Tibial nerve (tissue), 4 donors: ENCODE data around the gene INPP1. TPM values are rescaled to one million over a fixed set of nuclear protein-coding genes. Genes with fewer than 3 reads are reported as not detected.
"Not testable (repeated sequence)": the region's sequence is repeated elsewhere in the genome, so short reads cannot be mapped to it uniquely, and the experiment has no call there.

Experiments
- DNase-seq, 2 donors: peaks; one replicate each; pipeline ENCODE4 v3.0.0-alpha.2; 2019; ENCODE audit warnings: low spot score in 2 of 2
- H3K27ac ChIP-seq, 4 donors: fragments of 200-600 bp; sonication (generic) in 3 of 4; one replicate each; pipeline ENCODE4 v1.5.1; 2017 to 2019; ENCODE audit warnings: mild to moderate bottlenecking in 1 of 4
- H3K27me3 ChIP-seq, 2 donors: fragments of 200-600 bp; sonication (generic) in 1 of 2; one replicate each; pipeline versions ENCODE4 v1.5.1 to v1.6.0; 2017 to 2019
- H3K36me3 ChIP-seq, 3 donors: fragments of 200-600 bp; sonication (generic); one replicate each; pipeline ENCODE4 v1.5.1; 2018 to 2019
- H3K4me1 ChIP-seq, 4 donors: fragments of 200-600 bp; sonication (generic) in 3 of 4; one replicate each; pipeline ENCODE4 v1.5.1; 2017 to 2019
- H3K4me3 ChIP-seq, 4 donors: fragments of 200-600 bp; sonication (generic) in 3 of 4; one replicate each; pipeline ENCODE4 v1.5.1; 2017 to 2019; ENCODE audit warnings: mild to moderate bottlenecking in 1 of 4, moderate library complexity in 1 of 4
- H3K9me3 ChIP-seq, 4 donors: fragments of 200-600 bp; sonication (generic) in 3 of 4; one replicate each; pipeline ENCODE4 v1.5.1; 2017 to 2019
- EP300 ChIP-seq, 2 donors: sonication (generic); formaldehyde crosslinking; IDR thresholded peaks; one replicate each; pipeline ENCODE4 v1.6.1; 2017; ENCODE audit warnings: antibody characterized with exemption in 2 of 2, mild to moderate bottlenecking in 1 of 2
- POLR2A ChIP-seq, 2 donors: fragments of 450-650 bp; IDR thresholded peaks; one replicate each; pipeline ENCODE4 v1.6.1; 2017; ENCODE audit warnings: antibody characterized with exemption in 2 of 2, mild to moderate bottlenecking in 2 of 2, moderate library complexity in 2 of 2
- WGBS, 2 donors: methylation state at CpG; one replicate each; pipeline ENCODE4 v1.1.5; 2018; 5-methylcytosine and 5-hydroxymethylcytosine counted together
- total RNA-seq, 4 donors: library from RNA; depleted of rRNA; stranded (reverse); fragments of >200 nt; gene quantifications; one replicate each; pipeline ENCODE4 v1.1.0, GENCODE V29; 2016
- TF ChIP-seq, protein P1 (sequence below), 5 experiments: fragments of 200-600 bp in 3 of 5; fragments of 450-650 bp in 2 of 5; sonication (generic) in 3 of 5; IDR thresholded peaks; one replicate each; pipeline ENCODE4 v1.5.1; 2016 to 2019; ENCODE audit warnings: antibody characterized with exemption in 5 of 5, mild to moderate bottlenecking in 3 of 5, moderate library complexity in 2 of 5

Gene INPP1
- total RNA-seq, 4 donors from 2014 or later = 14.7 to 21.0 (median 15.8) TPM

- no peaks in the 10 kb centered on the region for H3K9me3 ChIP-seq
- no peak for TF ChIP-seq EP300 (IDR thresholded peaks at IDR 0.05)
- TF ChIP-seq, protein P1, sequence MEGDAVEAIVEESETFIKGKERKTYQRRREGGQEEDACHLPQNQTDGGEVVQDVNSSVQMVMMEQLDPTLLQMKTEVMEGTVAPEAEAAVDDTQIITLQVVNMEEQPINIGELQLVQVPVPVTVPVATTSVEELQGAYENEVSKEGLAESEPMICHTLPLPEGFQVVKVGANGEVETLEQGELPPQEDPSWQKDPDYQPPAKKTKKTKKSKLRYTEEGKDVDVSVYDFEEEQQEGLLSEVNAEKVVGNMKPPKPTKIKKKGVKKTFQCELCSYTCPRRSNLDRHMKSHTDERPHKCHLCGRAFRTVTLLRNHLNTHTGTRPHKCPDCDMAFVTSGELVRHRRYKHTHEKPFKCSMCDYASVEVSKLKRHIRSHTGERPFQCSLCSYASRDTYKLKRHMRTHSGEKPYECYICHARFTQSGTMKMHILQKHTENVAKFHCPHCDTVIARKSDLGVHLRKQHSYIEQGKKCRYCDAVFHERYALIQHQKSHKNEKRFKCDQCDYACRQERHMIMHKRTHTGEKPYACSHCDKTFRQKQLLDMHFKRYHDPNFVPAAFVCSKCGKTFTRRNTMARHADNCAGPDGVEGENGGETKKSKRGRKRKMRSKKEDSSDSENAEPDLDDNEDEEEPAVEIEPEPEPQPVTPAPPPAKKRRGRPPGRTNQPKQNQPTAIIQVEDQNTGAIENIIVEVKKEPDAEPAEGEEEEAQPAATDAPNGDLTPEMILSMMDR (IDR thresholded peaks at IDR 0.05) = no peak
- no peak for TF ChIP-seq POLR2A (IDR thresholded peaks at IDR 0.05)
- H3K4me1 ChIP-seq = peaks cover 0 to 47% (median 3%) of the 10 kb centered on the region in 4 donors
- H3K4me3 ChIP-seq = no peak overlapping the region
- no peak for DNase-seq
- peak overlapping the region in 2 of 4 donors; percentile 10 to 47 for H3K27ac ChIP-seq
- no peaks in the 10 kb centered on the region for H3K27me3 ChIP-seq
- no peaks in the 10 kb centered on the region for H3K36me3 ChIP-seq
Measured at GRCh38 chr2:190353537-190353899, 10.1 kb downstream of the INPP1 start.

DNA sequence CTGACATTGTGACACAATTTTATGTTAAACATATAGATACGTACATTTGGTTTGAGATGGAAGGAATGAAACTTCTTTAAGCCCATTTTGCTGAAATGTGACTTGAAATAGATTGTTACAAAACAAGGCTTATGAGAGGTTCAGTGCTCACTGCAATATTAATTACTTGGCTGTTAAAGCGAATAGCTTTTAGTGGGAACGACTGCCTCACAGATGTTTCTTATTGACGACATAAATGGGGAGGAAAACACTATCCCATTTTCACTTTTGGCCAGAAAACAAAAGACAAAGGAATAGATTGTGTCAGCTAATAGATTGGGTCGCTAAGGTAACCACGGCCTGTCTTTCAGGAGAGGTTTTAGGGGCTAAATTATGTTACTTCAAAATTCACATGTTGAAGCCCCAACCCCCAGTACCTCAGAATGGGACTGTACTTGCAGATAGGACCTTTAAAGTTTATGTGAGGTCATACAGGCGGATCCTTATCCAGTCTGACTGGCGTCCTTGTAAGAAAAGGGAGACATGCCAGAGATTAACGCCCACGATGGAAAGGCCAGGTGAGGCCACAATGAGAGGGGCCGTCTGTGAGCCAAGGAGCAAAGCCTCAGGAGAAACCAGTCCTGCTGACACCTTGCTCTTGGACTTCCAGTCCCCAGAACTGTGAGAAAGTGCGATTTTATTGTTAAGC lies 10.8 kb downstream of the INPP1 start:
- H3K36me3 ChIP-seq = no peaks in the 10 kb centered on the region
- H3K9me3 ChIP-seq = no peaks in the 10 kb centered on the region
- H3K4me3 ChIP-seq = no peak overlapping the region
- no peaks in the 10 kb centered on the region for H3K27me3 ChIP-seq
- peaks cover 0 to 53% (median 5%) of the 10 kb centered on the region in 4 donors for H3K4me1 ChIP-seq
- TF ChIP-seq, protein P1 (IDR thresholded peaks at IDR 0.05) = no peak
- TF ChIP-seq EP300 (IDR thresholded peaks at IDR 0.05) (no peak), POLR2A (IDR thresholded peaks at IDR 0.05) (no peak)
- WGBS, 2 donors = 48 to 59% methylated on average over 12 of the region's 12 CpGs
- no peak for DNase-seq
- peak overlapping the region in 3 of 4 donors; percentile 10 to 58 (median 41) for H3K27ac ChIP-seq

DNA sequence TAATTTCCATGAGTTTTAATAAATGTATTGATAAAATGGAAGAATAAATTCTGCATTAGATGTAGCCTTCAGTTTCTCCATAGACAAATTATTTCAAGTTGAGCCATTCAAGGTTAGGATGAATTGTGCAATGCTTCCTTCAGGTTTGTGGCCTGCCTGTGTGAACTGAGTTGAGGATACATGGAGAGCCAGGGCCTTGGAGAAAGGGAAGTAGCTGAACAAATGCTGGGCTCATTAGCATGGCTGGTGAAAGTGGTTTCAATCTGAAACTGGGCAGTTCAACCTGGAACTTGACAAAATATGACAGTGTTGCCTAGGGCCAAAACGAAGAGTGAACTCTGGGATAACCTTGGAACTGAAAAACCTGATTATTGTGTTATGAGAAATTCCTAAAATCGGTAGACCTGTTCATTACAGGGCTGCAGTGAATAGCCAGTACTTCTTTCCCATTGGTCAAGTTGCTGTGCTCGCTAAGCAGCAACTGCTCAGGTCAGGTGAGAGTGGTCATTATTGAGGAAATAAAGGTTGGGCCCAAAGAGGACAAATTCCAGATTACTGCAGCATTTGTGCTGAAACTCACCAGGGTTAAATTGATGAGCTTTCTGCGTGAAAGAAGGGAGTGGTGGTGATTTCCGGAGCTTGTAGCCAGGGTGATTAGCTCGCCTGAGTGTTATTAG lies 12.7 kb downstream of the INPP1 start:
- DNase-seq = no peak
- 56 to 65% methylated on average over 6 of the region's 6 CpGs for WGBS, 2 donors
- H3K9me3 ChIP-seq = no peaks in the 10 kb centered on the region

GRCh38 chr2:190357600-190357999 lies 14.2 kb downstream of the INPP1 start:
- TF ChIP-seq EP300 (IDR thresholded peaks at IDR 0.05) (no peak), POLR2A (IDR thresholded peaks at IDR 0.05) (no peak)
- TF ChIP-seq, protein P1 (IDR thresholded peaks at IDR 0.05) = no peak
- no peak for DNase-seq
- WGBS, 2 donors = 57% methylated on average over 2 of the region's 2 CpGs
- Histone ChIP-seq H3K27me3 (no peaks in the 10 kb centered on the region), H3K4me3 (no peak overlapping the region), H3K27ac (no peak overlapping the region), H3K36me3 (no peaks in the 10 kb centered on the region), H3K4me1 (peaks cover 0 to 65% (median 7%) of the 10 kb centered on the region in 4 donors), H3K9me3 (no peaks in the 10 kb centered on the region)

More for the DNA sequence above, 12.7 kb downstream of the INPP1 start:
- H3K4me1 ChIP-seq = peaks cover 0 to 73% (median 7%) of the 10 kb centered on the region in 4 donors
- TF ChIP-seq, protein P1 (IDR thresholded peaks at IDR 0.05) = no peak
- TF ChIP-seq POLR2A (IDR thresholded peaks at IDR 0.05) (no peak), EP300 (IDR thresholded peaks at IDR 0.05) (no peak)
- no peak overlapping the region for H3K4me3 ChIP-seq
- H3K36me3 ChIP-seq = no peaks in the 10 kb centered on the region
- peak overlapping the region in 2 of 4 donors; percentile 26 to 32 for H3K27ac ChIP-seq
- H3K27me3 ChIP-seq = no peaks in the 10 kb centered on the region

DNA sequence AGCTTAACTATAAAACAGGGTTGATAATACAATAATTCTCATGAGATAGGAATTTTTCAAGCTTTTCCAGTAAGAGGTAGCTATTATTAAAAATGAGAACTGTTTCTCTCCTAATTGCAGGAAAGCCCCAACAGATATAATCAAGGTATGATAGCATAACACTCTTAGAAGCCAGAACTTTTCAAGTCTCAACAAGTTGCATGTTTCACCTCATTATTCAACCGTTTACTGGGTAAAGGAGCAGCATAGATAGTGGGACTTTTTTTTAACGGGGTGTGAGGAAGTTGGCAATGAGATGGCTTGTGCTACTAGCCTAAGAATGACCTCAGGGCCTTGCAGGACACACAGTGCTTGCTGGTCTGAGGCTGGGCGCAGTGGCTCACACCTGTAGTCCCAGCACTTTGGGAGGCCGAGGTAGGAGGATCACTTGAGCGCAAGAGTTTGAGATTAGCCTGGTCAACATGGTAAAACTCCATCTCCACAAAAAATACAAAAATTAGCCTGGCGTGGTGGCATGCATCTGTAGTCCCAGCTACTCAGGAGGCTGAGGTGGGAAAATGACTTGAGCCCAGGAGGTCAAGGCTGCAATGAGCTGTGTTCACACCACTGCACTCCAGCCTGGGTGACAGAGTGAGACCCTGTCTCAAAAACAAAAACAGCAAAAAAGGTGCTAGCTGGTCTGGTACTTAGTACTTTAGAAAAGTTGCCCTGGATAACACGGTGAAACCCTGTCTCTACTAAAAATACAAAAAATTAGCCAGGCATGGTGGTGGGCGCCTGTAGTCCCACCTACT lies 15.5 kb downstream of the INPP1 start:
- H3K4me1 ChIP-seq = peaks cover 0 to 53% (median 7%) of the 10 kb centered on the region in 4 donors
- not testable (repeated sequence) for H3K36me3 ChIP-seq, H3K27me3 ChIP-seq, DNase-seq, H3K4me3 ChIP-seq, H3K9me3 ChIP-seq
- H3K27ac ChIP-seq = peak overlapping the region; percentile 39 to 81 (median 70)
- WGBS, 2 donors = 81 to 88% methylated on average over 8 of the region's 8 CpGs
